ENCODE results near the gene ALOX5. TPM values are rescaled to one million over a fixed set of nuclear protein-coding genes. Genes with fewer than 3 reads are reported as not detected.
"Not testable (repeated sequence)": the region's sequence is repeated elsewhere in the genome, so short reads cannot be mapped to it uniquely, and the experiment has no call there.

ALOX5 gene
- total RNA-seq, 1 donor from 2014 or later: 222 TPM

DNA sequence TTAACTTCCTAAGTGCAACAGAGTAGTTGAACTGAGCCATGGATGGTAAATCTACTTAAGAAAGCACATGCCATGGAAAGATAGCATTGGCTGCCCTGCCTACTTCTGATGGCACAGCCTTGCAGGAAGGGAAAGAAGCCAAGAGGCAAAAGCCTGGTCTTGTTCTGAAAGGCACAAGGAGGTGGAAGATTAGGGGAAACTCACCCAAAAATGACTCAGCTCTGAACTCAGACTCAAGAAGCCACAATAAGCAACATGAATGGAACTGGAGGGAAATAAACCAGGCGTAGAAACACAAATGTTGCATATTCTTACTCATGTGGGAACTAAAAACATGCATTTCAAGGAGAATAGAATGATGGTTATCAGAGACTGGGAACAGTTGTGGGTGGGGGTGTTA is 20.8 kb upstream of the ALOX5 start:
- no peak overlapping the region for H3K27ac ChIP-seq
- intact Hi-C loops (cut with DNase I): no loop called here
- ATAC-seq (peak; percentile 25 to 63), DNase-seq (no peak)
- H3K4me1 ChIP-seq: peaks cover 6% of the 10 kb centered on the region
- no peak overlapping the region for H3K4me3 ChIP-seq
- H3K36me3 ChIP-seq: no peaks in the 10 kb centered on the region
- no peaks in the 10 kb centered on the region for H3K27me3 ChIP-seq (ENCODE audit: low read depth)
- no peaks in the 10 kb centered on the region for H3K9me3 ChIP-seq
- no peak for TF ChIP-seq CTCF (IDR thresholded peaks at IDR 0.05)

DNA sequence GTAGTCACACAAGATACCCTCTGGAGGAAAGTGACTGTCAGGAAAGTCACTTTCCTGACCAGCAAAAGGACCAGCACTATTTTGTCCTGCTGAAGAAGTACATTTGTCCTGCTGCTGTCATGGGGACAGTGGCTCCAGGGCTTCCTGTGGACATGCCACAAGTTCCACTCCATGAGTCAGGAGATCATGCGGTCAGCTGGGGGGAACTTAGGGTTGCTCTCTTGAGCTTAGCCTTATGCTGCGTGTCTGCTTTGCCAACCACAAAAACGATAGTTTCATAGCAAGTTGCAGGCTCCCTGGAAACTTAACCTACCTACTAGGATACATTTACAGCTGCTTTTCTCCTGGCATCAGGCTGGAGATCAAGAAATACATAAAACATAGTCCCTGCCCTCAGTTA is 19.8 kb upstream of the ALOX5 start:
- Histone ChIP-seq H3K27me3 (ENCODE audit: low read depth) (no peaks in the 10 kb centered on the region), H3K4me3 (no peak overlapping the region), H3K4me1 (peaks cover 6% of the 10 kb centered on the region), H3K36me3 (no peaks in the 10 kb centered on the region), H3K9me3 (no peaks in the 10 kb centered on the region), H3K27ac (peak overlapping the region; percentile 36)
- intact Hi-C loops (cut with DNase I): no loop called here
- ATAC-seq (peak; percentile 88 to 95), DNase-seq (peak; percentile 82)
- no peak for TF ChIP-seq CTCF (IDR thresholded peaks at IDR 0.05)

- ATAC-seq: peak; percentile 64 to 67
These were observed 18.5 kb upstream of the ALOX5 start for GRCh38 chr10:45355494-45355893.

GRCh38 chr10:45358961-45359360 is 15.1 kb upstream of the ALOX5 start:
- H3K4me1 ChIP-seq; H3K36me3 ChIP-seq; H3K27ac ChIP-seq; H3K27me3 ChIP-seq (ENCODE audit: low read depth); DNase-seq; H3K4me3 ChIP-seq; H3K9me3 ChIP-seq; ATAC-seq; intact Hi-C loops (cut with DNase I): not testable (repeated sequence)

More at GRCh38 chr10:45355494-45355893, 18.5 kb upstream of the ALOX5 start:
- no peak for DNase-seq
- no peaks in the 10 kb centered on the region for H3K27me3 ChIP-seq (ENCODE audit: low read depth)
- intact Hi-C loops (cut with DNase I): no loop called here
- no peaks in the 10 kb centered on the region for H3K9me3 ChIP-seq
- TF ChIP-seq CTCF (IDR thresholded peaks at IDR 0.05): no peak
- peaks cover 6% of the 10 kb centered on the region for H3K4me1 ChIP-seq
- no peak overlapping the region for H3K27ac ChIP-seq
- no peaks in the 10 kb centered on the region for H3K36me3 ChIP-seq
- H3K4me3 ChIP-seq: no peak overlapping the region

DNA sequence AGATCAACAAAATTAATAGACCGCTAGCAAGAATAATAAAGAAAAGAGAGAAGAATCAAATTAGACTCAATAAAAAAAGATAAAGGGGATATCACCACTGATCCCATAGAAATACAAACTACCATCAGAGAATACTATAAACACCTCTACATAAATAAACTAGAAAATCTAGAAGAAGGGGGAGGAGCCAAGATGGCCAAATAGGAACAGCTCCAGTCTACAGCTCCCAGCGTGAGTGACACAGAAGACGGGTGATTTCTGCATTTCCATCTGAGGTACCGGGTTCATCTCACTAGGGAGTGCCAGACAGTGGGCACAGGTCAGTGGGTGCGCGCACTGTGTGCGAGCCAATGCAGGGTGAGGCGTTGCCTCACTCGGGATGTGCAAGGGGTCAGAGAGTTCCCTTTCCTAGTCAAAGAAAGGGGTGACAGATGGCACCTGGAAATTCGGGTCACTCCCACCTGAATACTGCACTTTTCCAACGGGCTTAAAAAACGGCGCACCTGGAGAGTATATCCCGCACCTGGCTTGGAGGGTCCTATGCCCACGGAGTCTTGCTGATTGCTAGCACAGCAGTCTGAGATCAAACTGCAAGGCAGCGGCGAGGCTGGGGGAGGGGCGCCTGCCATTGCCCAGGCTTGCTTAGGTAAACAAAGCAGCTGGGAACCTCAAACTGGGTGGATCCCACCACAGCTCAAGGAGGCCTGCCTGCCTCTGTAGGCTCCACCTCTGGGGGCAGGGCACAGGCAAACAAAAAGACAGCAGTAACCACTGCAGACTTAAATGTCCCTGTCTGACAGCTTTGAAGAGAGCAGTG is 11.8 kb upstream of the ALOX5 start:
- H3K27ac ChIP-seq; H3K27me3 ChIP-seq (ENCODE audit: low read depth); H3K4me1 ChIP-seq; H3K9me3 ChIP-seq; intact Hi-C loops (cut with DNase I); ATAC-seq; DNase-seq; H3K36me3 ChIP-seq: not testable (repeated sequence)
- H3K4me3 ChIP-seq: peak overlapping the region; percentile 14

GRCh38 chr10:45367643-45368042 is 6.4 kb upstream of the ALOX5 start:
- ATAC-seq; intact Hi-C loops (cut with DNase I): not testable (repeated sequence)

GRCh38 chr10:45368181-45368580 is 5.8 kb upstream of the ALOX5 start:
- Histone ChIP-seq H3K36me3 (no peaks in the 10 kb centered on the region), H3K4me3 (no peak overlapping the region), H3K27me3 (ENCODE audit: low read depth) (no peaks in the 10 kb centered on the region), H3K9me3 (no peaks in the 10 kb centered on the region), H3K4me1 (peaks cover 4% of the 10 kb centered on the region), H3K27ac (no peak overlapping the region)
- ATAC-seq (no peak), DNase-seq (no peak)
- TF ChIP-seq CTCF (IDR thresholded peaks at IDR 0.05): no peak
- intact Hi-C loops (cut with DNase I): no loop called here

More at GRCh38 chr10:45367643-45368042, 6.4 kb upstream of the ALOX5 start:
- H3K27me3 ChIP-seq (ENCODE audit: low read depth); H3K36me3 ChIP-seq; H3K9me3 ChIP-seq; DNase-seq; H3K27ac ChIP-seq; H3K4me1 ChIP-seq; H3K4me3 ChIP-seq: not testable (repeated sequence)
